Measurements from ENCODE around the gene C17orf114.
"Not testable (repeated sequence)": the region's sequence is repeated elsewhere in the genome, so short reads cannot be mapped to it uniquely, and the experiment has no call there.

C17orf114 gene

DNA sequence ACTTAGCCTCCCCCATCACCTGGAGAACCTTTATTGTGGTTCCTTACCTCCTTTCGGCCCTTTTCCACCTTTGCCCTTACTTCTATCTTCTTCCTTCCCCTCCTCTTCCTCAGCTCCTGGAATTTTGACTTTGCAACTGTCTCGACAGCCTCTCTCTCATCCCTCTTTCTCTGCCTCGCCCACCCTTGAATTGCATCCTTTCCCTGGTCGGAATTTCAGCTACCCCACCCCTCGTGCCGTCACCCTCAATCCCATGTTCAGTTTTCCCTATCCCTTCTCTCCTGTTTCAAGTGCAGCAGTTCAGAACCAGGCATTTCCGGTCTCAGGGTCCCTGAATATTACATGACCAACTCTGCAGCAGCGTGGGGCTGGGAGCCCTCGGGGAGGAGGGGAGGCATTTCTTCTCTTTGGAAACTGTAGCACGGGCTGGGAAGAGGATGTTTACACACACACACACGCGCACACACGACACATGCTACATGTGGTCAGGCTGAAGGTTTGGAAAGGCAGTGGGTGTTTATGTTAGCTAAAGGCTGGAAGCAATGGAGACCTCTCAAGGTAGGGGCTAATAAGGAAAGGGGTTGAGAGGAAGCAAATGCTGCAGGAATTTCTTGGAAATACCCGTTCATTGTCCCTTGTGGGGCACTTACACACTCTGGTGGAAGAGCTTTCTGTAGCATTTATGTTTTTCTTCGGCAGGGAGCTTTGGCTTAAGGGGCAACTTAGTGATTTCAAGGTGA, 32.0 kb upstream of the C17orf114 start:
- H3K4me3 ChIP-seq = peak overlapping the region; percentile 75 to 82
- no peaks in the 10 kb centered on the region for H3K27me3 ChIP-seq
- H3K36me3 ChIP-seq = no peaks in the 10 kb centered on the region
- no peaks in the 10 kb centered on the region for H3K9me3 ChIP-seq
- peaks cover 0 to 9% of the 10 kb centered on the region in 2 donors for H3K4me1 ChIP-seq
- DNase-seq (ENCODE audit: low spot score in 2 of 2) = peak in 1 of 2 donors; percentile 69
- intact Hi-C loops (cut with DNase I) = loop anchor here (1.0 kb wide), 1 partner anchor 44 kb away; no protein-coding TSS in a partner anchor
- TF ChIP-seq, protein P1, sequence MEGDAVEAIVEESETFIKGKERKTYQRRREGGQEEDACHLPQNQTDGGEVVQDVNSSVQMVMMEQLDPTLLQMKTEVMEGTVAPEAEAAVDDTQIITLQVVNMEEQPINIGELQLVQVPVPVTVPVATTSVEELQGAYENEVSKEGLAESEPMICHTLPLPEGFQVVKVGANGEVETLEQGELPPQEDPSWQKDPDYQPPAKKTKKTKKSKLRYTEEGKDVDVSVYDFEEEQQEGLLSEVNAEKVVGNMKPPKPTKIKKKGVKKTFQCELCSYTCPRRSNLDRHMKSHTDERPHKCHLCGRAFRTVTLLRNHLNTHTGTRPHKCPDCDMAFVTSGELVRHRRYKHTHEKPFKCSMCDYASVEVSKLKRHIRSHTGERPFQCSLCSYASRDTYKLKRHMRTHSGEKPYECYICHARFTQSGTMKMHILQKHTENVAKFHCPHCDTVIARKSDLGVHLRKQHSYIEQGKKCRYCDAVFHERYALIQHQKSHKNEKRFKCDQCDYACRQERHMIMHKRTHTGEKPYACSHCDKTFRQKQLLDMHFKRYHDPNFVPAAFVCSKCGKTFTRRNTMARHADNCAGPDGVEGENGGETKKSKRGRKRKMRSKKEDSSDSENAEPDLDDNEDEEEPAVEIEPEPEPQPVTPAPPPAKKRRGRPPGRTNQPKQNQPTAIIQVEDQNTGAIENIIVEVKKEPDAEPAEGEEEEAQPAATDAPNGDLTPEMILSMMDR (IDR thresholded peaks at IDR 0.05) = no peak
- peak overlapping the region; percentile 84 to 87 for H3K27ac ChIP-seq

DNA sequence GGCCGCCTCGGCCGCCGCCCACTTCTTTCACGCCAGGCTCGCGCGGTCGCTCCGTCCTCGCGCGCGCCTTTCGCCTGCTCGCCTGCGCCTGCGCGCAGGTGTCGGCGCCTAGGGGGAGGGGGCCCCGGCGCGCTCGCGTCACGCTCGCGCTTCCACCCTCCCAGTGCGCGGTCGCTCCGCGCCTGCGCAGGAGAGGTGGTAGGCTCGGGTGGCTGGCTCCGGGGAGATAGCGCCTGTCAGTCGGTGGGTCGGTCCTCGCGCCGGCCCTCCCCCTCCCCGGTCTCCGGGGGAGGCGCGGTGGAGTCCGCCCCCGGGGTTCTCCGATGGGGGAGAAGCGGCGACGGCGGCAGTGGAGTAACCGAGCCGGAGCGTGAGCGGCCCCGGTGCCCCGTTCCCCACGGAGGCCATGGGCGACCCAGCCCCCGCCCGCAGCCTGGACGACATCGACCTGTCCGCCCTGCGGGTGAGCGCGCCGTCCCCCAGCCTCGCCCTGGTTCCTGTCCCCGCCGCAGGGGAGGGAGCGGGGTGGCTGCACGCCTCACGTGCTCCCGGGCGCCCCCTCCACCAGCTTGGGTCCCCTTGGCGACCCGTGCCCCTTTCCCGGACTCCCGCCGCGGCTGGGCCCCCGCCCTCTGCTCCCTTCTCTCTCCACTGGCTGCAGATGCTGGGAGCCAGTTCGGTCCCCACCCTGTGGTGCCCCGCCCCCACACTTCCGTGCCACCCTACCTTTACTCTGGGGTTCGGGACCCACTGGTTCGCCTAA, 31.2 kb upstream of the C17orf114 start, which contains the start of gene MINK1:
MINK1 (plus strand) TSS at position 163 of the 763 bp plus-strand sequence; CDS start at position 407, 244 bp downstream.
- Histone ChIP-seq H3K27ac (peak within 1 kb of the TSS; percentile 84 to 87), H3K27me3 (no peaks in the 10 kb centered on the region), H3K4me3 (peak within 1 kb of the TSS; percentile 75 to 82), H3K9me3 (no peaks in the 10 kb centered on the region), H3K4me1 (peaks cover 0 to 9% of the 10 kb centered on the region in 2 donors), H3K36me3 (no peaks in the 10 kb centered on the region)
- DNase-seq (ENCODE audit: low spot score in 2 of 2) = peak; percentile 59 to 93
- TF ChIP-seq, protein P1 (IDR thresholded peaks at IDR 0.05) = no peak
- intact Hi-C loops (cut with DNase I) = loop anchor here (1.0 kb wide), 1 partner anchor 43 kb away; no protein-coding TSS in a partner anchor

DNA sequence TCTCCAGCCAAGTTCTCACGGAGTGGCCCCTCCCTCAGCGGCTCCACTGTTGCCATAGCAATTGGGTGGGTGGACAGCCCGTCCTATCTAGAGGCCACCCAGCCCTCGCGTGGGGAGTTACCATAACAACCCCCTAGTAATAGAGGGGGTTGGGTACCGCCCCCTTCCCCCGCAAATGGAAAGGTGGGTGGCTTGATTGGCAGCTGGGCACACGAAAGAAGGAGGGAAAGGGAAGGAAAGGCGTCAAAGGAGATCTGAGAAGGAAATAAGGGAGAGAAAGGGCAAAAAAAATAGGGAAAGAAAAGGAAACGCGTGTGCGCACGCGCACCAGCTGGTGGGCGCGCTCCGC, 30.7 kb upstream of the C17orf114 start:
- H3K27ac ChIP-seq = peak overlapping the region; percentile 84 to 87
- not testable (repeated sequence) for DNase-seq (ENCODE audit: low spot score in 2 of 2)
- intact Hi-C loops (cut with DNase I) = loop anchor here (1.0 kb wide), 1 partner anchor 43 kb away; no protein-coding TSS in a partner anchor

DNA sequence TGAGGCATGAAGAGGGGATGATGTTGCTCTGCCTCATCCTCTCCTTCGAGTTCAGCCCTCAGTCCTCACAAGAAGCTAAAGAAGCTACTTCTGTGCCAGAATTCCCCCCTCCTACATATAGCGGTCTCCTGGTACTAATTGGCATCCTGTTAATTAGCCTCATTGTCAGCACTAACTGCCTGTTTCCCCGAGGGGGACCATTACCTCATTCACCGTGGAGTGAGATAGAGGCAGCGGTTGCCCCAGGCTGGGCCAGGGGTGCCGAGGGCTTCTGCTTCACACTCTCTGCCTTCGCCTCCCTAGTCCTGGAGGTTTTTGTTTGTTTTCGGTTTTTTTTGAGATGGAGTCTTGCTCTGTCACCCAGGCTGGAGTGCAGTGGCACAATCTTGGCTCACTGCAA, 25.3 kb upstream of the C17orf114 start:
- H3K36me3 ChIP-seq = peaks cover 5 to 14% of the 10 kb centered on the region in 2 donors
- H3K27ac ChIP-seq = no peak overlapping the region
- DNase-seq (ENCODE audit: low spot score in 2 of 2) = no peak
- intact Hi-C loops (cut with DNase I) = no loop called here
- no peaks in the 10 kb centered on the region for H3K9me3 ChIP-seq
- TF ChIP-seq, protein P1 (IDR thresholded peaks at IDR 0.05) = no peak
- H3K4me1 ChIP-seq = no peaks in the 10 kb centered on the region
- H3K4me3 ChIP-seq = no peak overlapping the region
- H3K27me3 ChIP-seq = no peaks in the 10 kb centered on the region

More for the DNA sequence above, 30.7 kb upstream of the C17orf114 start:
- H3K4me3 ChIP-seq = peak overlapping the region; percentile 75 to 82
- not testable (repeated sequence) for H3K27me3 ChIP-seq, H3K36me3 ChIP-seq, H3K9me3 ChIP-seq, H3K4me1 ChIP-seq

DNA sequence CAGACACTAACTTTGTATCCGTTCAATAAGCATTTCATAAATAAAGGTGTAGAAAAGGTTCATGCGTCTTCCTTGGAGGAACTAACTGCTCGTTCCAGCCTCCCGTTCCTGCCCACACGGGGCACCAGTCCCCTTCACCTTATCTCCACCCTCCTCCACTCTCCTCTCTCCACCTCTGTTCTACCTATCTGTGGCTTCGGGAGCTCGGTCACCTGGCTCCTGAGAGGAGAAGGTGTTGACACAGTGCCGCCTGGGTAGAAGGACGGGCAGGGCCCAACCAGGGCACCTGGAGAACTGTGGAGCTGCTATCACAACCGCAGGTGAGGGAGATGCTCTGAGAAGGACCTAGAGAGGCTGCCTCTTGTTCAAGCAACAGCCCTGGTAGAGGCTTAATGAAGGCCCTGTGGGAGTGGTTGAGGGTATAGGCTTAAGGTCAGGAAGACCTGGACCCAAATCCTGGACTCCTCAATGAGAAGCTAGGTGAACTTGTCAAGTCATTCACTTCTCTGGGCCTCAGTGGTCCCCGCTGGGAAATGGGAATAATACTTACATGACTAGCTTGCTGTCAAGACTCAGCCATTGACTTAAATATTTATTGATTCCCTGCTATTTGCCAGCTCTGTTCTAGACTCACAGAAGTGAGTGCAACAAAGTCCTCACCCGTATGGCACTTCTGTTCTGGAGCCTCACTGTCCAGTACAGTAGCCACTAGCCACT, 21.4 kb upstream of the C17orf114 start:
- Histone ChIP-seq H3K36me3 (peaks cover 9 to 36% of the 10 kb centered on the region in 2 donors), H3K9me3 (no peaks in the 10 kb centered on the region), H3K4me3 (no peak overlapping the region), H3K27me3 (no peaks in the 10 kb centered on the region), H3K4me1 (no peaks in the 10 kb centered on the region), H3K27ac (no peak overlapping the region)
- DNase-seq (ENCODE audit: low spot score in 2 of 2) = no peak
- TF ChIP-seq, protein P1 (IDR thresholded peaks at IDR 0.05) = no peak
- intact Hi-C loops (cut with DNase I) = no loop called here
